Cardiac fibroblast (primary cell): ENCODE measurements around the gene SERPINA5.

Experiments
- DNase-seq, 2 donors: peaks; one replicate each; pipeline versions ENCODE4 v3.0.0 to v3.0.0-alpha.2; 2010; ENCODE audit warnings: low read depth in 2 of 2
- H3K4me3 ChIP-seq, 2 donors: replicated peaks in 1 of 2; 1 replicate in 1 of 2; 2 replicates in 1 of 2; pipeline ENCODE4 v1.5.1; 2011; ENCODE audit warnings: low read depth in 2 of 2, low read length in 2 of 2, mild to moderate bottlenecking in 2 of 2, moderate library complexity in 1 of 2
- CTCF ChIP-seq: IDR thresholded peaks from one replicate; pipeline ENCODE4 v1.5.1; 2011; ENCODE audit warnings: low read depth, mild to moderate bottlenecking, low read length, inconsistent platforms

The SERPINA5 gene

GRCh38 chr14:94540031-94540794 is 41.0 kb upstream of the SERPINA5 start:
- peak; percentile 64 to 77 for DNase-seq
- H3K4me3 ChIP-seq = no peak overlapping the region
- peak; percentile 5 for TF ChIP-seq CTCF

GRCh38 chr14:94541234-94541975 is 39.8 kb upstream of the SERPINA5 start:
- no peak overlapping the region for H3K4me3 ChIP-seq
- peak in 1 of 2 donors; percentile 10 for DNase-seq
- TF ChIP-seq CTCF = no peak

- H3K4me3 ChIP-seq = no peak overlapping the region
- DNase-seq = peak; percentile 43 to 80
- no peak for TF ChIP-seq CTCF
These were observed 39.0 kb upstream of the SERPINA5 start for GRCh38 chr14:94542111-94542810.

GRCh38 chr14:94542811-94543440 is 38.3 kb upstream of the SERPINA5 start:
- no peak for DNase-seq
- TF ChIP-seq CTCF = no peak
- no peak overlapping the region for H3K4me3 ChIP-seq

GRCh38 chr14:94543449-94544124 is 37.6 kb upstream of the SERPINA5 start:
- H3K4me3 ChIP-seq = no peak overlapping the region
- no peak for DNase-seq
- TF ChIP-seq CTCF = no peak

GRCh38 chr14:94544726-94545125 is 36.5 kb upstream of the SERPINA5 start:
- DNase-seq = no peak
- no peak overlapping the region for H3K4me3 ChIP-seq
- no peak for TF ChIP-seq CTCF
